HuH-7 (cell line): Measurements from ENCODE around the gene GPR68.
"Not testable (repeated sequence)": the region's sequence is repeated elsewhere in the genome, so short reads cannot be mapped to it uniquely, and the experiment has no call there.

ENCODE experiments used
- DNase-seq: peaks from one replicate; pipeline ENCODE4 v3.0.0; 2011; ENCODE audit warnings: low spot score

GPR68 gene

DNA sequence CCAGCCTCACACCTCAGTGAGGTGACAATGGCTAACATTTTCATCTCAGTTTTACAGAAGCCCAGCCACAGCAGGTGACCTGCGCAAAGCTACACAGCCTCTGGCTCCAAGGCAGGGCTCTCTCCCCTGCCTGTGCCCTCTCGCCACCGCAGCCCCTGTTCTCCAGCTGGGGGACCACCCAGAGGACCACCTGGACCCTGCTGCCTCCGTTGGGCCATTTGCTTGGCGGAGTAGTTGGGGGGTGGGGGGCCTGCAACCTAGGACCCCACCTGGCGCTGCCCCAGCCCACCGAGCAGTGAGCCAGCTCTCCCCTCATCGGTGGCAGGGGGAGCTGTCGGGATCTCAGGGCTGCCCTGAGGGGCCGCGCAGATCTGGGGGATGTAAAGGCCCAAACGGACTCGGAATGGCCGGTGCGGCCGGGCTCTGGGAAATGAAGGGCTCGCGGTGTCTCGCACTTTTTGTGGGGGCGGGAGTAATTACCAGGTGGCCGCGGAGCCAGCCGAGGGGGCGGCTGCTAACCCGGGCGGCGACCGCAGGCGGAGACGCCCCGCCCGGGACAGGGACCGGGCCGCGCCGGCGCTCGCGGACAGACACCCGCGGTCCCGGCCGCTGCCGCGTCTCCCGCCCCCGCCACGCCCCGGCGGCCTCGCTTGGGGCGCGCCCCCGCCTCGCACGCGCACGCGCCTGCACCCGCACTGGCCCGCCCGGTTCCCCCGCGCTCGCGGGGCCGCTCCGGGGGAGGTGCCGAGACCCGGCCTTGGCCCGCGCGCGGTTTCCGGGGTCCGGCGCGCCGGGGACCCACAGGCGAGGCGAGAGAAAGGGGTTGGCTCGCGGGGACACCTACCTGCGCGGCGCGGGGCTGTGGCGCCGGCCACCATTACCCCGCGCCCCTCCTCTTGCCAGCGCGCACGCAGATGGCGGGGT lies 8.6 kb upstream of the GPR68 start:
- peak; percentile 41 for DNase-seq

DNA sequence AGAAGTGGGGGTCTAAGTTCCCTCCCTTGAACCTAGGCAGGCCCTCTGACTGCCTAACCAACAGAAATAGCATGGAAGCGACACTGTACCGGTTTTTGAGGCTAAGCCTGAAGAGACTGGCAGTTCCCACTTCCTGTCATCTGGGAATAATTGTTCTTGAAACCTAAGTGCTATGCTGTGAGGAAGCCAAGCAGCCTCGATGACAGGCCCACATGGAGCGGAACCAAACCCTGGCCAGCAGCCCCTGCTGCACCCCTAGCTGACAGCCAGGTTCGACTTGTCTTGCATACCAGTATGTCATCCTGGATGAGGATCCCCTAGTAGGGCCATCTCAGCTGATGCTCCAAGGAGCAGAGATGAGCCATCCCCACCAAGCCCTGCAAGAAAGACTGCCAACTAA lies 6.4 kb upstream of the GPR68 start:
- DNase-seq = no peak

GRCh38 chr14:91249841-91250616 lies 5.5 kb upstream of the GPR68 start:
- DNase-seq = no peak

GRCh38 chr14:91246051-91246852 lies 1.7 kb upstream of the GPR68 start:
- no peak for DNase-seq

DNA sequence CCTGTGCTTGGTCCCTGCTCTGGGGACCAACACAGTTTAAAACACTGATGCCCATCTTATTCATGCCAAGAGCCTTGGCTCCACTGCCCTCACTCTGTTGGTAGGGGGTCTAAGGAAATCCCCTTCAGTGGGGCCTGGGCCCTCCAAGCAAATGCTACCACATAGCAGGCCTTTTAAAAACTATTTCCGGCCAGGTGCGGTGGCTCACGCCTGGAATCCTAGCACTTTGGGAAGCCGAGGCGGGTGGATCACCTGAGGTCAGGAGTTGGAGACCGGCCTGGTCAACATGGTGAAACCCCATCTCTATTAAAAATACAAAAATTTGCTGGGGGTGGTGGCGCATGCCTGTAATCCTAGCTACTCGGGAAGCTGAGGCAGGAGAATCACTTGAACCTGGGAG lies 1.1 kb upstream of the GPR68 start:
- not testable (repeated sequence) for DNase-seq

GRCh38 chr14:91245029-91245428 lies 525 bp upstream of the GPR68 start:
- DNase-seq = no peak

GRCh38 chr14:91243074-91243471 lies 1.4 kb downstream of the GPR68 start:
- DNase-seq = no peak

- DNase-seq = no peak
Observed at GRCh38 chr14:91242635-91243034, 1.9 kb downstream of the GPR68 start.

DNA sequence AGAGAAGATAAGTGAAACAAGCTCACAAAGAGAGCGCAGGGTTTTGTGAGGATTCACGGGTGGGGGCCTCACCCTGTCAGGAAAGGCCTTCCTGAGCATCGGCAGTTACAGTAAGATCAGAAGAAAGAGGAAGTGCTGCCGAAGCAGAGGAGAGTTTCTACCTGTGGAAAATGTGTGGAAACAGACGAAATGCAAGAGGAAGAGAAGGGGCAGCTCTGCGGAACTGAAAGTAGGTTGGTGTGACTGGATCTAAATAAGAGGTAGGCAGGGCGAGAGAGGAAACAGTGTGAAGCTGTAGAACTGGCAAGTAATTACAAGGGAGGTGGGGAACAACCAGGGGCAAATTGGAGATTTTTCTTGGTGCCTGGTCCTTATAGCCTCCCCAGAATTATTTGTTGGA lies 2.6 kb downstream of the GPR68 start:
- DNase-seq = no peak

DNA sequence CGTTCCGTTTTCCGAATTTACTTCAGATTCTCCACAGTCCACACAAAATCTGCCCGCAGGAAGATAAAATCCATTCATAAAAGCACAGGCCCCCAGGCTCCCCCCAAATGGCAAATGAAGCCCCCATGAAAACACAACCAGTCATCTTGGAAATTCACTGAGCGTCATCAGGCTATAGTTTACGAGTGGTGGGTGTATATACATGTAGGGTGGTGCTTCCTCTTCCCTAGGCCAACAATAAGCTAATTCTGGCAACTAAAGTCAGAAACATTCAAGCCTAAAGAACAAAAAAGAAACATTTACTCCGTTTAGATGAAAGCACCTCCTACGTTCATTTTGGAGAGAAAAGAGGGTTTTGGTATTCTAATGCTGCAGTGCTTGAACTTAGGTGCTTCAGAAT lies 5.8 kb downstream of the GPR68 start:
- no peak for DNase-seq

DNA sequence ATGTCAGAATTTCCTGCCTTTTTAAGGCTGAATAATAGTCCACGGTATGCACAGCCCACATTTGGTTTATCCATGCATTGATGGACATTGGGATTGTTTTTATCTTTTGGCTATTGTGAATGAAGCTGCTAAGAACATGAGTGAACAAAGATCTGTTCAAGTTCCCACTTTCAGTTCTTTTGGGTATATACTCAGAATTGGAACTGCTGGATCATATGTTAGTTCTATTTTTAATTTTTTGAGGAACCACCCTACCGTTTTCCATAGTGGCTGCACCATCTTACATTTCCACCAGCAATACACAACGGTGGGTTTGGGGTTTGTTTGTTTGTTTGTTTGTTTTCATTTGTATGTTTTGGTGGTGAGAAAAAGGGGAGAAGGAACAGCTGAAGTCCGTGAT lies 6.4 kb downstream of the GPR68 start:
- no peak for DNase-seq

DNA sequence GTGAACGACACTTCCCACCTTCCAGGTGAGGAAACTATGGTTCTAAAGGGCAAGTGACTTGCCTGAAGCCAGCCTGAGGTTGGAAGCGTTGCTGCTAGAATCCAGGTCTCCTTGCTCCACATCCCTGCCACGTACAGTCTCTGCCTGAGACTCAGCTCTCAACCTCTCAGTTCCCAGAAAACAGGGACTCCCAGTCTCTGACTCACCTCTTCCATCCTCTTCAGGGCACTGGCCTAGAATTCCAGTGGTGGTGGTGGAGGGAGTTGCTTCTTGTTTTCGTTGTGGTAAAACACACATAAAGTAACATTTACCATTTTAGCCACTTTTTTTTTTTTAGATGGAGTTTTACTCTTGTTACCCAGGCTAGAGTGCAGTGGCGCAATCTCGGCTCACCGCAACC lies 7.3 kb downstream of the GPR68 start:
- no peak for DNase-seq

DNA sequence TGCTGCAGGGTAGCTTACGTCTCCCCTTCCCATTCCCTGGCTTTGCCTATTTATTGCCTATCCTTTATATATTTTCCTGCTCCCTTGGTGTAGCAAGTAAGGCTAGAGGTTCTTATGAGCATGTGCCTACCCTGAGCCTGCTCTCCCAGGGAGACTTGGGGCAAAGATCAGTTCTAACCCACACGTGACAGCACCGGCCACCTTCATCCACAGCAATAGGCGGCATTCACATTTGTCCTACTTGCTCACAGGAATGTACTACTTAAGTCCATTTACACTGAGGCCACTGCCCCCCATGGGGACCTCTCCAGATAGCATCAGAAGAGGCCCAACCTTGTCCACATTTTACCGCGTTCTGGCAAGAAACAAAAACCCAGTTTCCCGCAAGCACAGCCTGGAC lies 8.7 kb downstream of the GPR68 start:
- DNase-seq = no peak

- no peak for DNase-seq
Observed at GRCh38 chr14:91234791-91235114, 9.8 kb downstream of the GPR68 start.

DNA sequence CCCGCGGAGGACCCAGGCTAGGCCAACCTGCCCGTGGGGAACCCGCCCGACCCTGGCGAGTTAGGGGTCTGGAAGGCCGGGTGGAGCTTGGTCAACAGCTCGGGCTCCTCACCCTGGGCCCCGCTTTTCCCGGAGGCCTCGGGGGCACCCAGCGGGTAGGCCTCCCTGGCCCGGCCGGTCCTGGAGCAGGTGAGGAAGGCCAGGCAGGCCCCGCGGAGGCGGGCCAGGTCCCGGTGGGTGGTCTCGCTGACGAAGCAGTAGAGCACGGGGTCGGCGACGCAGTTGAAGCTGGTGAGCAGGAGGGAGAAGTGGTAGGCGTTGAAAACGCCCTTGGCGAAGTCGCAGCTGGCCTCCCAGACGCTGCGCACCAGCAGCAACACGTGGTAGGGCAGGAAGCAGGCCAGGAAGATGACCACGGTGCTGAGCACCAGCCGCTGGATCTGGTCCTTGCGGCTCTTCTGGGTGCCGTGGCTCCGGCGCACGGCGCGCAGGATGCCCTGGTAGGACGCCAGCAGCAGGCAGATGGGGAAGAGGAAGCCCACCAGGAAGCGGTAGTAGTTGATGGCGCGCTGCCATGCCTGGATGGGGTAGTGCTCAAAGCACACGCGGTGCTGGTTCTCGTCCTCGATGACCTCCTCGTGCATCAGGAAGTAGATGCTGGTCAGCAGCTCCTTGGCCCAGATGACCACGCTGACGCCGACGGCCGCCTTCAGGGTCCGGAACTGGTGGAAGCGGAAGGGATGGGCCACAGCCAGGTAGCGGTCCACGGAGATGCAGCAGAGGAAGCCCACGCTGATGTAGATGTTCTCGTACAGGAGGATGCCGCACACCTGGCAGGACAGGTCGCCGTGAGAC lies 10.3 kb downstream of the GPR68 start:
- no peak for DNase-seq

DNA sequence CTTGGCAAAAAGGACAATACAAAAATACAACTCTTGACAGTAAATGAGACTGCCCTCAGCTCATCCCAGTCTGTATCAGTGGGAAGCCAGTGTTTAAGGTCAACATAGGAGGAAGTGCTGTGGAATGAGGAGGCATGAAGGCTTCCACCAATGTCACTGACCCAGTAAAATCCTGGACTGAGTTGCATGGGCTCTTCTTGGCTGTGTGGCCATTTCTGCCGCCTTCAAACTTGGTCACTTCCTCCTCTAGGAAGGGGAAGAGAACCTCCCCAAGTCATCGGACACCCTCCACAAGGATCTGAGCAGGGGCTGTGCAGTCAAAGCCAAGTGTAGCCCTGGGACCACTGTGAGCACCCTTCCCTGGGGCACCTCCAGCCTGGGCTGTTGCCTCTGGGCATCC lies 11.9 kb downstream of the GPR68 start:
- DNase-seq = no peak

- DNase-seq = no peak
Observed at GRCh38 chr14:91232052-91232451, 12.5 kb downstream of the GPR68 start.

DNA sequence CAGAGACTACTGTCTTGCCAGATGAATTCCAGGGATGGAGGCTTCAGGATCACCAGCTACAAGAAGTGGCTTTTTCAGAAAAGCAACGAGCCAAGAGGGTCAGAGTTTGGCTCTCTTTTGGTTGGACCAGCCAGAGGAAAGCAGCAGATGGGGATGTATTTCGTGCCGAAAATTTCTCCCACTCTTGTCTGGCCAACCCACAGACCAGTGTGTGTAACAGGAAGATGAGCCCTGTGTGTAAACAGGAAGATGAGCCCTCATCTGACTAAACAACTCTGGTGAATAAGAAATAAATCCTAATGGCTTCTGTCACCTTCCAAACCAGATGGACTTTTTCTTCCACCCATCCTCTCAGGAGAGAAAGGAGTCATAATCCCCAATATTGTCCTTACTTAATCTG lies 13.1 kb downstream of the GPR68 start:
- DNase-seq = no peak

GRCh38 chr14:91230397-91231035 lies 14.0 kb downstream of the GPR68 start:
- DNase-seq = no peak

DNA sequence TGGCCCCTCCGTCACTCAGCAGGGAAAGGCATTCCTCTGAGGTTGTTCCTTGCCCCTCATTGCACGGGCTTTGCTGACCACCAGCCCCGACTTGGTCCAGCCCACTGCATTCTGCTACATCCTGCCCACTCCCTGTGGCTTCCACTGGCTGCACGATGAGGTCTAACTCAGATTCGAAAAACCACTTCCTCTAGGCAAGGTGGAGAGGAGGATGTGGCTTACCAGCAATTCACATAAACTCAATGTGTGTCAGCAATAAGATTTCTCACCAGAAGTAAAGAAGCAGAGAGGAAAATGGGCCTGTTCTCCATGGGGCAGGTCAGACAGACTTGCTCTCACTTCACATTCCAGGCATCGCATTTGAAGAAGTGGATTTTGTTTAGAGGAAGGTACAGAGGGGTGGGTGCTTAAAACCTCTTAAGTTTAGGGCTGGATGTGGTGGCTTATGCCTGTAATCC lies 14.7 kb downstream of the GPR68 start:
- DNase-seq = no peak

- DNase-seq = no peak
Observed at GRCh38 chr14:91229005-91229382, 15.5 kb downstream of the GPR68 start.
